Immature natural killer cell (primary cell): Measurements from ENCODE around the gene MXI1. TPM values are rescaled to one million over a fixed set of nuclear protein-coding genes. Genes with fewer than 3 reads are reported as not detected.
"Not testable (repeated sequence)": the region's sequence is repeated elsewhere in the genome, so short reads cannot be mapped to it uniquely, and the experiment has no call there.

Source experiments
- DNase-seq, 3 donors: peaks; one replicate each; pipeline ENCODE4 v3.0.0; 2022; ENCODE audit warnings: mixed read lengths in 1 of 3
- H3K27ac Mint-ChIP-seq, 6 donors: one replicate each; pipeline ENCODE4 v1.8.0; 2020; ENCODE audit warnings: mixed read lengths in 6 of 6, mild to moderate bottlenecking in 5 of 6, inconsistent platforms in 4 of 6, moderate library complexity in 3 of 6
- H3K27me3 Mint-ChIP-seq, 3 donors: one replicate each; pipeline ENCODE4 v1.8.0; 2020 to 2021; ENCODE audit warnings: low read depth in 3 of 3, mild to moderate bottlenecking in 3 of 3, mixed read lengths in 3 of 3, moderate library complexity in 3 of 3, inconsistent platforms in 1 of 3
- H3K36me3 Mint-ChIP-seq, 3 donors: one replicate each; pipeline ENCODE4 v1.8.0; 2020; ENCODE audit warnings: mixed read lengths in 3 of 3, inconsistent platforms in 2 of 3, mild to moderate bottlenecking in 2 of 3
- H3K4me1 Mint-ChIP-seq, 2 donors: one replicate each; pipeline ENCODE4 v1.8.0; 2020; ENCODE audit warnings: inconsistent platforms in 2 of 2, mild to moderate bottlenecking in 2 of 2, mixed read lengths in 2 of 2, moderate library complexity in 1 of 2
- H3K4me3 Mint-ChIP-seq, 5 donors: one replicate each; pipeline ENCODE4 v1.8.0; 2020; ENCODE audit warnings: mild to moderate bottlenecking in 5 of 5, mixed read lengths in 5 of 5, inconsistent platforms in 3 of 5, moderate library complexity in 3 of 5
- H3K9me3 Mint-ChIP-seq, 6 donors: one replicate each; pipeline ENCODE4 v1.8.0; 2020; ENCODE audit warnings: mild to moderate bottlenecking in 6 of 6, mixed read lengths in 6 of 6, inconsistent platforms in 4 of 6, moderate library complexity in 3 of 6
- polyA plus RNA-seq, 3 donors: library from polyadenylated mRNA; unstranded; fragments of 300-500 nt; fragmentation: Illumina TruSeq; gene quantifications; one replicate each; pipeline ENCODE4 v1.2.3, GENCODE V29; 2021

MXI1 gene
- polyA plus RNA-seq, 3 donors from 2014 or later: 7.1 to 11.4 (median 9.7) TPM

GRCh38 chr10:110317866-110318850, 110.8 kb downstream of the MXI1 start:
- DNase-seq: no peak
- Mint-ChIP-seq H3K4me3 (no peak overlapping the region), H3K4me1 (no peaks in the 10 kb centered on the region), H3K27ac (no peak overlapping the region), H3K9me3 (peaks cover 0 to 4% (median 0%) of the 10 kb centered on the region in 6 donors), H3K27me3 (peaks cover 0 to 13% (median 3%) of the 10 kb centered on the region in 3 donors), H3K36me3 (peaks cover 0 to 8% (median 4%) of the 10 kb centered on the region in 3 donors)

- Mint-ChIP-seq H3K4me1 (no peaks in the 10 kb centered on the region), H3K9me3 (peaks cover 0 to 4% (median 0%) of the 10 kb centered on the region in 6 donors), H3K4me3 (no peak overlapping the region), H3K27me3 (peaks cover 0 to 9% (median 0%) of the 10 kb centered on the region in 3 donors), H3K27ac (no peak overlapping the region), H3K36me3 (peaks cover 0 to 8% (median 4%) of the 10 kb centered on the region in 3 donors)
- DNase-seq: no peak
Measured at GRCh38 chr10:110321869-110322620, 114.6 kb downstream of the MXI1 start.

GRCh38 chr10:110323503-110323902, 116.1 kb downstream of the MXI1 start:
- Mint-ChIP-seq H3K9me3 (peaks cover 0 to 4% (median 0%) of the 10 kb centered on the region in 6 donors), H3K4me1 (no peaks in the 10 kb centered on the region), H3K36me3 (peaks cover 0 to 8% (median 4%) of the 10 kb centered on the region in 3 donors), H3K27me3 (peaks cover 0 to 8% (median 0%) of the 10 kb centered on the region in 3 donors), H3K27ac (no peak overlapping the region), H3K4me3 (no peak overlapping the region)
- DNase-seq: no peak

GRCh38 chr10:110324201-110324804, 116.9 kb downstream of the MXI1 start:
- no peak for DNase-seq
- H3K9me3 Mint-ChIP-seq: peaks cover 0 to 4% (median under 1%) of the 10 kb centered on the region in 6 donors
- H3K4me3 Mint-ChIP-seq: no peak overlapping the region
- peaks cover 0 to 6% (median 0%) of the 10 kb centered on the region in 3 donors for H3K27me3 Mint-ChIP-seq
- no peak overlapping the region for H3K27ac Mint-ChIP-seq
- no peaks in the 10 kb centered on the region for H3K4me1 Mint-ChIP-seq
- H3K36me3 Mint-ChIP-seq: peaks cover 0 to 8% (median 4%) of the 10 kb centered on the region in 3 donors

GRCh38 chr10:110324805-110325280, 117.4 kb downstream of the MXI1 start:
- no peak overlapping the region for H3K27ac Mint-ChIP-seq
- H3K4me3 Mint-ChIP-seq: no peak overlapping the region
- H3K27me3 Mint-ChIP-seq: peaks cover 0 to 4% (median 0%) of the 10 kb centered on the region in 3 donors
- no peaks in the 10 kb centered on the region for H3K4me1 Mint-ChIP-seq
- no peak for DNase-seq
- H3K36me3 Mint-ChIP-seq: peaks cover 0 to 8% (median 0%) of the 10 kb centered on the region in 3 donors
- peaks cover 0 to 6% (median 4%) of the 10 kb centered on the region in 6 donors for H3K9me3 Mint-ChIP-seq

GRCh38 chr10:110326351-110327032, 119.1 kb downstream of the MXI1 start:
- peaks cover 0 to 8% (median 3%) of the 10 kb centered on the region in 3 donors for H3K27me3 Mint-ChIP-seq
- no peak overlapping the region for H3K27ac Mint-ChIP-seq
- no peak for DNase-seq
- no peak overlapping the region for H3K4me3 Mint-ChIP-seq
- peaks cover 7 to 17% (median 10%) of the 10 kb centered on the region in 6 donors for H3K9me3 Mint-ChIP-seq
- H3K36me3 Mint-ChIP-seq: peaks cover 3 to 16% (median 7%) of the 10 kb centered on the region in 3 donors
- no peaks in the 10 kb centered on the region for H3K4me1 Mint-ChIP-seq

- Mint-ChIP-seq H3K4me3 (no peak overlapping the region), H3K36me3 (peaks cover 3 to 13% (median 7%) of the 10 kb centered on the region in 3 donors), H3K27ac (no peak overlapping the region), H3K27me3 (peaks cover under 1 to 4% (median 3%) of the 10 kb centered on the region in 3 donors), H3K4me1 (no peaks in the 10 kb centered on the region), H3K9me3 (peaks cover 7 to 17% (median 10%) of the 10 kb centered on the region in 6 donors)
- no peak for DNase-seq
Measured at GRCh38 chr10:110327262-110327914, 120.0 kb downstream of the MXI1 start.

- no peak for DNase-seq
- H3K9me3 Mint-ChIP-seq: peaks cover 9 to 17% (median 10%) of the 10 kb centered on the region in 6 donors
- H3K4me1 Mint-ChIP-seq: peaks cover 0 to 7% of the 10 kb centered on the region in 2 donors
- peaks cover 2 to 3% (median 3%) of the 10 kb centered on the region in 3 donors for H3K27me3 Mint-ChIP-seq
- H3K27ac Mint-ChIP-seq: no peak overlapping the region
- no peak overlapping the region for H3K4me3 Mint-ChIP-seq
- peaks cover 3 to 13% (median 7%) of the 10 kb centered on the region in 3 donors for H3K36me3 Mint-ChIP-seq
Measured at GRCh38 chr10:110330675-110331074, 123.3 kb downstream of the MXI1 start.

GRCh38 chr10:110331226-110331795, 123.9 kb downstream of the MXI1 start:
- H3K4me3 Mint-ChIP-seq, H3K27me3 Mint-ChIP-seq, H3K4me1 Mint-ChIP-seq, DNase-seq, H3K27ac Mint-ChIP-seq: not testable (repeated sequence)
- Mint-ChIP-seq H3K9me3 (peaks cover 9 to 17% (median 10%) of the 10 kb centered on the region in 6 donors), H3K36me3 (peaks cover 3 to 13% (median 7%) of the 10 kb centered on the region in 3 donors)

GRCh38 chr10:110334061-110334656, 126.8 kb downstream of the MXI1 start:
- peaks cover 9 to 17% (median 10%) of the 10 kb centered on the region in 6 donors for H3K9me3 Mint-ChIP-seq
- peaks cover 2 to 8% (median 5%) of the 10 kb centered on the region in 3 donors for H3K27me3 Mint-ChIP-seq
- H3K27ac Mint-ChIP-seq: no peak overlapping the region
- no peak for DNase-seq
- no peak overlapping the region for H3K4me3 Mint-ChIP-seq
- peaks cover 0 to 10% of the 10 kb centered on the region in 2 donors for H3K4me1 Mint-ChIP-seq
- H3K36me3 Mint-ChIP-seq: peaks cover 3 to 13% (median 7%) of the 10 kb centered on the region in 3 donors

- Mint-ChIP-seq H3K36me3 (peaks cover 0 to 5% (median 5%) of the 10 kb centered on the region in 3 donors), H3K27ac (no peak overlapping the region), H3K9me3 (peaks cover 1 to 7% (median 6%) of the 10 kb centered on the region in 6 donors), H3K4me3 (no peak overlapping the region), H3K27me3 (peaks cover 2 to 8% (median 5%) of the 10 kb centered on the region in 3 donors), H3K4me1 (peaks cover 0 to 10% of the 10 kb centered on the region in 2 donors)
- no peak for DNase-seq
Measured at GRCh38 chr10:110335314-110336064, 128.1 kb downstream of the MXI1 start.
